Vagina (tissue), 2 donors: ENCODE measurements around the gene SH3RF1.

Source experiments
- CTCF ChIP-seq, 3 experiments: fragments of 450-650 bp in 2 of 3; fragments of 200-600 bp in 1 of 3; sonication (generic) in 1 of 3; IDR thresholded peaks; one replicate each; pipeline ENCODE4 v1.5.1; 2017 to 2019; ENCODE audit warnings: antibody characterized with exemption in 3 of 3, mild to moderate bottlenecking in 2 of 3, moderate library complexity in 2 of 3
- POLR2A ChIP-seq, 2 donors: fragments of 450-650 bp; IDR thresholded peaks; one replicate each; pipeline ENCODE4 v1.6.1; 2017; ENCODE audit warnings: antibody characterized with exemption in 2 of 2, mild to moderate bottlenecking in 2 of 2, moderate library complexity in 2 of 2
- POLR2AphosphoS5 ChIP-seq, 2 donors: sonication (generic); formaldehyde crosslinking; IDR thresholded peaks; one replicate each; pipeline ENCODE4 v1.9.0; 2017; ENCODE audit warnings: antibody characterized with exemption in 2 of 2, mild to moderate bottlenecking in 2 of 2, low read depth in 1 of 2; ENCODE audit not compliant: insufficient read depth in 1 of 2

GRCh38 chr4:169163947-169164668, 106.6 kb downstream of the SH3RF1 start:
- TF ChIP-seq CTCF (IDR thresholded peaks at IDR 0.05) (no peak), POLR2A (IDR thresholded peaks at IDR 0.05) (no peak), POLR2AphosphoS5 (IDR thresholded peaks at IDR 0.05; ENCODE audit: insufficient read depth in 1 of 2, low read depth in 1 of 2) (no peak)
